Vagina (tissue), 2 donors: Measurements from ENCODE around the gene PRUNE2.

Experiments used
- CTCF ChIP-seq, 3 experiments: fragments of 450-650 bp in 2 of 3; fragments of 200-600 bp in 1 of 3; sonication (generic) in 1 of 3; IDR thresholded peaks; one replicate each; pipeline ENCODE4 v1.5.1; 2017 to 2019; ENCODE audit warnings: antibody characterized with exemption in 3 of 3, mild to moderate bottlenecking in 2 of 3, moderate library complexity in 2 of 3
- POLR2A ChIP-seq, 2 donors: fragments of 450-650 bp; IDR thresholded peaks; one replicate each; pipeline ENCODE4 v1.6.1; 2017; ENCODE audit warnings: antibody characterized with exemption in 2 of 2, mild to moderate bottlenecking in 2 of 2, moderate library complexity in 2 of 2
- POLR2AphosphoS5 ChIP-seq, 2 donors: sonication (generic); formaldehyde crosslinking; IDR thresholded peaks; one replicate each; pipeline ENCODE4 v1.9.0; 2017; ENCODE audit warnings: antibody characterized with exemption in 2 of 2, mild to moderate bottlenecking in 2 of 2, low read depth in 1 of 2; ENCODE audit not compliant: insufficient read depth in 1 of 2

- no peak for TF ChIP-seq POLR2A (IDR thresholded peaks at IDR 0.05)
- no peak for TF ChIP-seq CTCF (IDR thresholded peaks at IDR 0.05)
- TF ChIP-seq POLR2AphosphoS5 (IDR thresholded peaks at IDR 0.05; ENCODE audit: insufficient read depth in 1 of 2, low read depth in 1 of 2): no peak
These were observed 109.6 kb downstream of the PRUNE2 start for GRCh38 chr9:76796296-76796695.
